GM18505 (cell line): ENCODE results near the gene DENND1A.

Experiments
- ATAC-seq: cut with Tn5 transposase; IDR thresholded peaks from one replicate; pipeline ENCODE4 v1.9.1; 2021; ENCODE audit not compliant: unreplicated experiment
- POLR2A ChIP-seq: IDR thresholded peaks from 4 replicates; pipeline ENCODE4 v1.6.1; 2011; ENCODE audit warnings: borderline replicate concordance; ENCODE audit not compliant: insufficient read depth, insufficient read length; ENCODE audit errors: extremely low read depth

The DENND1A gene

DNA sequence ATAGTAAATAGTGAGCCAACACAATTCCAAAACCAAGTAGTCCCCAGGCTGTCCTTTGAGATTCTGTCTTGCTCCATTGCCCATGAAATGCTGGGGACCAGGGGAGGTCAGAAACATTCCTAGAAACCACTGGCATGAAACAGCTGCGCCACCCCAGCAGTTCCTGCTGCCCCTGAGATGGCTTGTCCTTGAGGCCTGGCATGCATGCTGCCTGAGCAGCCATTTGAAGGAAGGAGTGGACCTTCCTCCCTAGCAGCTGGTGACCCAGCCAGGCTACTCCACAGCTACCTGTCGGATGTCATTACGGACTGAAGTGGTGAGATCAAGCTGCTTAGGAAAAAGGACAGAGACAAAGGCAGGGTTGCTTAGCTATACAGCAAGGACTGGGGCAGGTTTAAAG is 260.6 kb downstream of the DENND1A start:
- no peak for ATAC-seq
- no peak for TF ChIP-seq POLR2A

DNA sequence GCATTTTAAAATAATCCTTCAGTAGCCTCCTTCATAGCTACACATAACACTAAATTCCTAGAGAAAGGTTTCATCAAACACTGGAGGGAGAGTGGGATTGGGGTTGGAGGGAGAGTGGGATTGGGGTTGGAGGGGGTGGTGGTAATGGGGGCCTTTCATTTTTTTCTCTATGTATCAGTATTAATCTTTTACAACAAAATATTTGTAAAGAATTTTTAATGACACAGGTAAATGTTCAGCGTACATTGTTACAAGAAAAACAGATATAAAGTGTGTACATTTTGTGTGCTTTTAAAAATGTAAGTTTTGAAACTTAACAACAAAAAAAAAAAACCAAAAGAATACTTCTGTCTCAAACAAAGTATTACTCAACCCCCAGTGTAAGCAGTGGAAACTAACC is 266.4 kb downstream of the DENND1A start:
- ATAC-seq, result no peak
- TF ChIP-seq POLR2A, result no peak

DNA sequence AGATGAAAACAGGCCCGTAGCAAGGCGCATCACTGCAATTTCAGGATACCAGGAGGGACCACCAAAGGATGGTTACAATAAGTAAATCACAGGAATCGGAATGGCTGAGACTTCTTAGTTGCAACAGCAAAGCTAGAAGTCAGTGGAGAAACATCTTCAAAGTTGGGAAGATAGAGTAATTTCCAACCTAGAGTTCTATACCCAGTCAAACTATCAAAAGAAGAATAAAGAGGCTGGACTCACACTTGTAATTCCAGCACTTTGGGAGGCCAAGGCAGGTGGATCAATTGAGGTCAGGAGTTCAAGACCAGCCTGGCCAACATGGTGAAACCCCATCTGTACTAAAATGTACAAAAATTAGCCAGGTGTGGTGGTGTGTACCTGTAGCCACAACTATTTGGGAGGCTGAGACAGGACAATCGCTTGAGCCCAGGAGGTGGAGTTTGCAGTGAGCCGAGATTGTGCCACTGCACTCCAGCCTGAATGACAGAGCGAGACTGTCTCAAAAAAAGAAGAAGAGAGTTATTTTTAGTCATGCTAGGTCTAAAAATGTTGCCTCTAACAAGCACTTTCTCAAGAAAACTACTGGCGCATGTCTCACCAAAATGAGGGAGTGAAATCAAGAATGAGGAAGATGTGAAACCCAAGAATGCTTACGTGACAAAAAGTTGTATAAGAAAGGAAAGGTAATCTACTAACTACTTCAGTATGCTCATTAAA is 267.7 kb downstream of the DENND1A start:
- no peak for TF ChIP-seq POLR2A
- no peak for ATAC-seq

DNA sequence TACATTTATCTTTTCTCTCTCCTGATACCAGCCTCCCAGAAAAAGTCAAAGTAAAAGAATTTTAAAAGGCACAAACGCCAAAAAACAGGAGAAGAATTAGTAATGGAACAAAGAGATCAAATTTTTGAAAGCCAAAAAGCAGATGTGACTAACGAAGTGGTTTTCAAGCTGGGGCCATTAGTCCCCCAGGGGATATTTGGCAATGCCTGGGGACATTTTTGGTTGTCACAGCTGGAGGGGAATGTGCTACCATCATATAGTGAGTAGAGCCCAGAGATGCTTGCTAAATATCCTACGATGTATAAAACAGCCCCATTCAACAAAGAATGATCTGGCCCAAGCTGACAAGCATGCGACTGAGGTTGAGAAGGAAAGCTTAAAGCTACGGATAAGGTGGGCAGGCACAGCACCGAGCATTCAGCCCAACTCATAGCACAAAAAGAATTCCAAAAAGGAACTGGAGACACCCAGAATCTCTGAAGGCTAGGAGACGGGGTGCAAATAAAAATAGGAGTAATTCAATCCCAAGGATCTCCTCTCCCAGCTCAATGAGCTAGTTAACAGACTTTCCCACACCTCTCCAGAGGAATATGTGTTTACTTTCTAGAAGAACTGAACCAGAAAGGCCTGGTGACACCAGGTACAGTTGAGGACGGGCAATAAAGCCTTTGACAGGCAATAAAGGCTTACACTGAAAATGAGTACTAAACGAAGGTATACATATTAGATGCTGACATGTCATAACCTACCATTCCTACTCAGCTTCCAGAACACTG is 269.0 kb downstream of the DENND1A start:
- TF ChIP-seq POLR2A, result no peak
- no peak for ATAC-seq

DNA sequence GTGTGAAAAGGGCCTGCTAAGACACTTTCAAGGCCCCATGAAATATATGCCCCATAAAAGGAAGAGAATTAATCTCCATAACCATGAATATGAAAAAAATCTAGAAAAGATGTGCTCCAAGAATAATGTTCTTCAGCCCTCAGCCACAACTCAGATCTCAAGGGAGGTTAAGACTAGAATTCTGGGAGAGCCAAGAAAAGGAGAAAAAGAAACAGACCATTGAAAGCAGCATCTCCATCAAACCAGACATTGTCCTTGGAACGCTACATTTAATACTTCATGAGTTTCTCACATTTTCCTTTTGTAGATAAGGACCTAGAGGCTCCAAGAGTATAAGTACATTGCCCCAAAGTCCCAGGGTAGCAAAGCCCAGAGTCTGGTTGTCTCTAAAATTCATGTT is 270.6 kb downstream of the DENND1A start:
- no peak for TF ChIP-seq POLR2A

DNA sequence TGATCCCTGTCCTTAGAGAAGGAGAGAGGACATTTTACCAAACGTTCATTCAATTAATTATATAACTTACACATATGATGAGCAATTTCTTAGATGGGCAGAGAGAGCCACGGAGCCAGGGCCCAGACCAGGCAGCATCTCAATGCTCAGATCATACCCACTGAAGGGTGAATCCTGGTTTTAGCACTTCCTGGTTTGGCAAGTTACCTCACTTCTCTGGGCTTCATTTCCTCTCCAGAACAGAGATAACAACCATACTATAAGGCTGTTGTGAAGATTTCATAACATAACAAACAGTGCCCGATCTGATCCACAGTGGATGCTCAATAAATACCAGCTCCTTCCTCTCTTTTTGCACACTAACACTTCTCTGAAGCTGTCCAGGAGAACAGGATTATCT is 271.1 kb downstream of the DENND1A start:
- no peak for ATAC-seq
- no peak for TF ChIP-seq POLR2A

More for the DNA sequence above, 270.6 kb downstream of the DENND1A start:
- ATAC-seq, result no peak

DNA sequence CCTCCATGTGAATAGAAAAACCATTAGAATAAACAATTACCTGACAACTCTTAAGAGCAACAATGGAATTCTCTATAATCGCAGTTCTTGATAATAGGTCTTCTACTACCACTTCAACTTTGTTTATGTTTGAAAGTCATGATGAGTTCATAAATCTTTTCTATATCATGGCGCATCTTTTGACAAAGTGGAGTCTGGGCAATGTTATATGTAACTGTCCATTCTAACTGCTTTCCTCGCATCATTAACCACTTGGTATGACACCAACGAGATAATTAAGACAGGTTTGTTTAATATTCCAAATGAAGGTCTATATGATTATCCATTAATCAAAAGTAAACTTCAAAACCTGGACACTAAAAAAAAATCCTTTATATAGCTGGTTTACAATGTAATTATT is 272.0 kb downstream of the DENND1A start:
- no peak for ATAC-seq
- TF ChIP-seq POLR2A, result no peak

DNA sequence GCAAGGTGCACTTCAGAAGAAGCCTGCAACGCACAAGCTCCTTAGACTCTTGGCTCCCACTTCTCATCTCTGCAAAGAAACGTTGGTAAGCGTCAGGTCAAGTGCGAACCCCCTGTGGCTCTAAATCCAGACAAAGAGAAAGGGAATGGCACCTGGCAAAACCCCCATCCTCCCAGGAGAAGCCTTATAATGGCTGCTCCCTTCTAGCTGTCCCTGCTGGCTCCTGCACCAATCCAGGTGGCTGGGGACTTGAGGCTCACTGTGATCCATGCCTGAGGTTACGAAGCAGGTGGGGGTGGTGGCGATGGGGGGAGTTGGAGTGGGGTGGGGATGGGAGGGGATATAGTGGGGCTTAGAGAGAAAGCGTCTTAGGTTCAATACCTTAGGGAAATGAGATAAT is 272.8 kb downstream of the DENND1A start:
- ATAC-seq, result no peak
- TF ChIP-seq POLR2A, result no peak

DNA sequence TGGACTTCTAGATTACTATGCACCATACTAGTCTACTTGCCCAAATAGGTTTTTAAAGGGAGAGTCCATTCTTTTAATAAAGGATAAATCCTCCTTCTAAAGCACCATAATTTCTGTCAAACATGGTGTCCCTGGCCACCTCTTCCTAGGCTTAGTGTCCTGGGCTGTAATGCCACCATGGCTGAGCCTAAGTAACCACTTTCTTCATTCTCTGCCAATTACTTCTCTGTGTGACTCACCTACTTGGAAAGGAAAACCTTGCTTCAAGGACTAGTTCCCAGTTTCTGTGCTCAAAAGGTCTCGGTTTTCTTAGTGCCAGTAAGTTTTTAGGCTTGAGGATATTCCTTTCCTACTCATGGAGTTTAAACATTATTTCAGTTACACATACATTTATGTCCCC is 273.4 kb downstream of the DENND1A start:
- no peak for ATAC-seq
- TF ChIP-seq POLR2A, result no peak

DNA sequence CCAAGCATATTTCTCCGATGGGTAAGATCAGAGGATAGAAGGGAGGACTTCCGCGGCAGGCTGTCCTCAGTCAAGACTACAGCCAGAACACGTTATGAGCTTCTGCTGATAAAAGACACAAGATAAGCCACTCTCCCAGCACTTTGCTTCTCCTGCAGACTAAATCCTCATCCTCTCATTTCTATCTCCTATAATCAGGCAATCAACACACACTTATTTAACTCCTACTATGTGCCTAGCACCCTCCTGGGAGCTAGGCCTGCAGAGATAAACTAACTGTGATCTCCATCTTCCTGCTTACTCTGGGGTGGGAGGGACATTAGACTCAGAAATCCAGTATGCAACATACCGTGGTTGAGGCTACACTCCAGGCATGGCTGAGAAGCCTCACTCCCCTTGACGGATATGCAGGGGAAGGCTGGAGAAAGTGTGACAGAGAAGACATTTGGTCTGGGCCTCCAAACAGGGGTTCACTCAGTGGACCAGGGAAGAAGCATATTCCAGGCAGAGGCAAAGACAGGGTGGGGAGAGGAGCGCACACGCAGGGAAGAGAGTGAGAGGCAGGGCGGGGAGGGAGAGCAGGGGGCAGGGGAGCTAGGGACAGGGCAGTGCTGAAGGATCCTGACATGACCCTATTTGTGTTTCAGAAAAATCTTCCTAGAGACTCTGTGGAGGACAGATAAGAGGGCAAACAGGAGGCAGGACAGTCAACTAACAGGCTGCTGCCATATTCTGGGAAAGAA is 274.1 kb downstream of the DENND1A start:
- no peak for ATAC-seq
- no peak for TF ChIP-seq POLR2A

DNA sequence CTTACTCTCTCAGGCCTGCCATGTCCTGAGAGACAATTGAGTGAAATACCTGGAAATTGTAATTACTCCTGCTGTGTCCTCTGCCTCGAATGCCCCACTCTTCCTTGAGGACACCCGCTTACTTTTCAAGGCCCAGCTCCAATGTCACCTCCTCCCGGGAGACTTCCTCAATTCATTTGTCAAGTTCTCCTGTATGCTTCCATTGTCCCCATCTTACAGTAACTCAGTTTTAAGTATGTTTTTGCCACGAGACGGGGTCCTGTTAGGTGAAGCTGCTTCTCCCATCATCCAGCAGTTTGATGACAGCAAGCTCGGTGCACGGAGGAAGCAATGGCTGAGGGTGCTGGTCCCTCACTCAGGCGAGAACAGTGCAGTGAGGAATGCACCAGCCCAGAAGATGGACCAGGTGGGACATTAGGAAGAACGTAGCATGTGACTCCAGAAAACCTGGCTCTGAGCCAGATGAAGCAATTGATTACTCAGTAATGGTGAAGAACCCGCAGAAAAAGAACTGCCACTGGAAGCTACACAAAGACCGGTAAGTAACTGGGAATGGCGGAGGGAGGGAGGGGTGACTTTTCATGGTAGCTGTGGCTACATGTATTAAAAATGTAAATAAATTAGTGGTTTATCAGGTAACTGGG is 274.8 kb downstream of the DENND1A start:
- ATAC-seq, result no peak
- no peak for TF ChIP-seq POLR2A

DNA sequence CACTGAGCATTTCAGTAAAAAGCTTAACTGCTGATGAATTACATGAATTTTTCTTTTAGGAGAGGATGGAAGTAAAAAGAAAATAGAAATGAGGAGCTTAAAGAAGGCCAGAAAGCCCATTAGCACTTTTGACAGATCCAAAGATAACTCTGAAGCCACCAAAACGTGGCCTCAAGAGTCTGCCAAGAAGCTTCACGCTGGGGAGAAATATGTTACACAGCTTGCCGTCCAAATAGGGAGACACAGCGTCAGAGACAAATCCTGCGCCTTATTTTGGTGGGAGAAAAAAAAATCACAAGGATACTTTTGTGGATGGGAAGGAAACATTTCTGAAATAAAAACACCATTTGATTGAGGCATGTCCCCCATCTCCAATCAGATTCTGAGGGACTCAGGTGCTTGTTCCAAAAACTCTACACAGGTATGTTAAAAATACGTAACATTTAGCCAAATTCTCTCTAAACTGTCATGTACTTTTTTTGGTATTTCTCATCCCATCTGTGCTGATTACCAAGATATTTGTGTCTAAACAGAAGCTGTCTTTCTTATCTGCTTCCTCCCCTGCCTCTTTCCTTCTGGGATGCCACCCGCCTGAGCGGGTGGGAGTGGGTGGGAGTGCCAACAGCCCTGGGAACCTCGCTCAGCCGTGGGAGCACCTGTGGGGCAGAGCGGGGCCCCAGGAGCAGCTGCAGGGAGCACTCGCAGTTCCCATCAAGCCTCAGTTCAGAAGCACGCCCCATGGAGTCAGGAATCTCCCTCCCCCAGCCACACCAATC is 275.5 kb downstream of the DENND1A start:
- no peak for TF ChIP-seq POLR2A
- no peak for ATAC-seq
